Mucosa of descending colon (tissue), 3 donors: ENCODE measurements around the gene CYTH3. TPM values are rescaled to one million over a fixed set of nuclear protein-coding genes. Genes with fewer than 3 reads are reported as not detected.

Source experiments
- ATAC-seq: fragments of 200-7000 bp; cut with Tn5 transposase; one replicate; pipeline ENCODE4 v1.9.1; 2020; ENCODE audit warnings: mild to moderate bottlenecking, moderate library complexity
- DNase-seq, 3 donors: peaks; one replicate each; pipeline ENCODE4 v3.0.0-alpha.2; 2020
- H3K36me3 ChIP-seq: fragments of 200-600 bp; one replicate; pipeline ENCODE4 v1.8.0; 2021; ENCODE audit warnings: low read depth, mild to moderate bottlenecking
- H3K4me1 ChIP-seq: fragments of 200-600 bp; one replicate; pipeline ENCODE4 v1.8.0; 2021; ENCODE audit warnings: low read depth, mild to moderate bottlenecking
- H3K4me3 ChIP-seq: fragments of 200-600 bp; one replicate; pipeline ENCODE4 v1.8.0; 2021; ENCODE audit warnings: mild to moderate bottlenecking
- H3K9me3 ChIP-seq: fragments of 200-600 bp; one replicate; pipeline ENCODE4 v1.8.0; 2021; ENCODE audit warnings: mild to moderate bottlenecking
- CTCF ChIP-seq: fragments of 200-600 bp; IDR thresholded peaks from one replicate; pipeline ENCODE4 v1.8.0; 2022; ENCODE audit warnings: antibody characterized with exemption, mild to moderate bottlenecking
- intact Hi-C, 2 donors: fragments of 100-400 bp; cut with DNase I in 1 of 2; cut with micrococcal nuclease in 1 of 2; formaldehyde crosslinking; loops; one replicate each; pipeline versions ENCODE4 v1.11.0 to v1.11.1; 2022; cut with DNase I, micrococcal nuclease
- total RNA-seq, 3 donors: library from RNA; stranded (reverse); fragmentation: NEBNext Ultra II Directional in 2 of 3; extraction: Animal tissue kit (Norgen Biotek cat#: 25700) in 2 of 3; gene quantifications; one replicate each; pipeline versions ENCODE4 v1.2.1 to v1.2.4, GENCODE V29; 2021 to 2023
- donor health status: DM: no; HTN: no; CAD: no; lungs with moderate emphysema.
- donor health status: DM: no; HTN: no; CAD: no.
- donor health status: DM: no; HTN: yes; CAD: no.

CYTH3 gene
- total RNA-seq, 3 donors from 2014 or later: 10.4 to 23.2 (median 11.9) TPM

- Histone ChIP-seq H3K4me3 (no peak overlapping the region), H3K36me3 (no peaks in the 10 kb centered on the region), H3K9me3 (no peaks in the 10 kb centered on the region), H3K4me1 (no peaks in the 10 kb centered on the region)
- ATAC-seq (no peak), DNase-seq (no peak)
- intact Hi-C loops: no loop called here
- no peak for TF ChIP-seq CTCF
These were observed 106.0 kb downstream of the CYTH3 start for GRCh38 chr7:6166443-6166891.

- no peaks in the 10 kb centered on the region for H3K36me3 ChIP-seq
- intact Hi-C loops: no loop called here
- H3K4me3 ChIP-seq: no peak overlapping the region
- no peaks in the 10 kb centered on the region for H3K4me1 ChIP-seq
- DNase-seq (no peak), ATAC-seq (no peak)
- TF ChIP-seq CTCF: no peak
- H3K9me3 ChIP-seq: no peaks in the 10 kb centered on the region
These were observed 106.7 kb downstream of the CYTH3 start for GRCh38 chr7:6165521-6166320.

- Histone ChIP-seq H3K4me1 (no peaks in the 10 kb centered on the region), H3K9me3 (no peaks in the 10 kb centered on the region), H3K36me3 (no peaks in the 10 kb centered on the region), H3K4me3 (no peak overlapping the region)
- TF ChIP-seq CTCF: no peak
- DNase-seq (no peak), ATAC-seq (no peak)
- intact Hi-C loops: no loop called here
These were observed 107.3 kb downstream of the CYTH3 start for GRCh38 chr7:6165075-6165474.

GRCh38 chr7:6164491-6164890 is 107.9 kb downstream of the CYTH3 start:
- ATAC-seq: no peak
- Histone ChIP-seq H3K4me3 (no peak overlapping the region), H3K36me3 (no peaks in the 10 kb centered on the region), H3K4me1 (no peaks in the 10 kb centered on the region), H3K9me3 (no peaks in the 10 kb centered on the region)
- intact Hi-C loops: no loop called here
- TF ChIP-seq CTCF: no peak
- DNase-seq: no peak

GRCh38 chr7:6164010-6164409 is 108.4 kb downstream of the CYTH3 start:
- ATAC-seq (no peak), DNase-seq (no peak)
- no peak for TF ChIP-seq CTCF
- Histone ChIP-seq H3K36me3 (no peaks in the 10 kb centered on the region), H3K4me1 (no peaks in the 10 kb centered on the region), H3K9me3 (no peaks in the 10 kb centered on the region), H3K4me3 (no peak overlapping the region)
- intact Hi-C loops: no loop called here
